ENCODE data around the gene SAT1.

DNA sequence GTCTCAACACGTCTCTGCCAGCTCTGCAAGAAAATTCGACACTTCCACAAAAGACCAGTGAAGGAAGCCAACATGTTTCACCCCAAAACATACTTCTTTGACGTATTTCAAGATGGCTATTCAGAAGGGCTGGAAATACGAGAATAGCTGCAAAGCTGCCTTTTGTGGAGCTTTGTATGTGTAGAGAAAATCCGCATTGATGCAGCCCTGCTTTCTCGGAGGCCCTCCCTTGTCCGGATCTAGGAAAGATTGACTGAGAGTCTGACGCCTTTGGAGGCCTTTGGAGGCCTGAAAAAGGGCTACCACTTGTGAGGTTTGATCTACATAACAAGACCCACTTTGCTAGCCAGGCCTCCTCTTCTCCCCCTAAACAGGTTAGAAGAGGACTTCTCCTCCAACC is 12.2 kb downstream of the SAT1 start:
- no peak for TF ChIP-seq HCFC1 (IDR thresholded peaks at IDR 0.05; ENCODE audit: low read depth, low read length)
- TF ChIP-seq, protein P1, sequence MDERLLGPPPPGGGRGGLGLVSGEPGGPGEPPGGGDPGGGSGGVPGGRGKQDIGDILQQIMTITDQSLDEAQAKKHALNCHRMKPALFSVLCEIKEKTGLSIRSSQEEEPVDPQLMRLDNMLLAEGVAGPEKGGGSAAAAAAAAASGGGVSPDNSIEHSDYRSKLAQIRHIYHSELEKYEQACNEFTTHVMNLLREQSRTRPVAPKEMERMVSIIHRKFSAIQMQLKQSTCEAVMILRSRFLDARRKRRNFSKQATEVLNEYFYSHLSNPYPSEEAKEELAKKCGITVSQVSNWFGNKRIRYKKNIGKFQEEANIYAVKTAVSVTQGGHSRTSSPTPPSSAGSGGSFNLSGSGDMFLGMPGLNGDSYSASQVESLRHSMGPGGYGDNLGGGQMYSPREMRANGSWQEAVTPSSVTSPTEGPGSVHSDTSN (CRISPR knock-in tag; IDR thresholded peaks at IDR 0.05) = no peak
- TF ChIP-seq, protein P2, sequence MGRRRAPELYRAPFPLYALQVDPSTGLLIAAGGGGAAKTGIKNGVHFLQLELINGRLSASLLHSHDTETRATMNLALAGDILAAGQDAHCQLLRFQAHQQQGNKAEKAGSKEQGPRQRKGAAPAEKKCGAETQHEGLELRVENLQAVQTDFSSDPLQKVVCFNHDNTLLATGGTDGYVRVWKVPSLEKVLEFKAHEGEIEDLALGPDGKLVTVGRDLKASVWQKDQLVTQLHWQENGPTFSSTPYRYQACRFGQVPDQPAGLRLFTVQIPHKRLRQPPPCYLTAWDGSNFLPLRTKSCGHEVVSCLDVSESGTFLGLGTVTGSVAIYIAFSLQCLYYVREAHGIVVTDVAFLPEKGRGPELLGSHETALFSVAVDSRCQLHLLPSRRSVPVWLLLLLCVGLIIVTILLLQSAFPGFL (CRISPR knock-in tag; IDR thresholded peaks at IDR 0.05) = no peak
- TF ChIP-seq EZH2 (conservative IDR thresholded peaks at IDR 0.05; ENCODE audit: low read depth, low read length) = no peak
- no peak for TF ChIP-seq ZNF121 (CRISPR knock-in tag; IDR thresholded peaks at IDR 0.05)
- TF ChIP-seq ZNF598 (CRISPR knock-in tag; IDR thresholded peaks at IDR 0.05; ENCODE audit: borderline replicate concordance) = no peak
- no peak for TF ChIP-seq ZNF678 (CRISPR knock-in tag; IDR thresholded peaks at IDR 0.05)
- TF ChIP-seq POLR2A (IDR thresholded peaks at IDR 0.05; ENCODE audit: insufficient read depth in 1 of 2, low read depth in 2 of 2, low read length in 2 of 2) = no peak
- TF ChIP-seq POLR2AphosphoS5 (IDR thresholded peaks at IDR 0.05; ENCODE audit: low read depth, low read length) = no peak
- TF ChIP-seq, protein P3, sequence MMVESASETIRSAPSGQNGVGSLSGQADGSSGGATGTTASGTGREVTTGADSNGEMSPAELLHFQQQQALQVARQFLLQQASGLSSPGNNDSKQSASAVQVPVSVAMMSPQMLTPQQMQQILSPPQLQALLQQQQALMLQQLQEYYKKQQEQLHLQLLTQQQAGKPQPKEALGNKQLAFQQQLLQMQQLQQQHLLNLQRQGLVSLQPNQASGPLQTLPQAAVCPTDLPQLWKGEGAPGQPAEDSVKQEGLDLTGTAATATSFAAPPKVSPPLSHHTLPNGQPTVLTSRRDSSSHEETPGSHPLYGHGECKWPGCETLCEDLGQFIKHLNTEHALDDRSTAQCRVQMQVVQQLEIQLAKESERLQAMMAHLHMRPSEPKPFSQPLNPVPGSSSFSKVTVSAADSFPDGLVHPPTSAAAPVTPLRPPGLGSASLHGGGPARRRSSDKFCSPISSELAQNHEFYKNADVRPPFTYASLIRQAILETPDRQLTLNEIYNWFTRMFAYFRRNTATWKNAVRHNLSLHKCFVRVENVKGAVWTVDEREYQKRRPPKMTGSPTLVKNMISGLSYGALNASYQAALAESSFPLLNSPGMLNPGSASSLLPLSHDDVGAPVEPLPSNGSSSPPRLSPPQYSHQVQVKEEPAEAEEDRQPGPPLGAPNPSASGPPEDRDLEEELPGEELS (CRISPR knock-in tag; IDR thresholded peaks at IDR 0.05) = no peak
- no peak for TF ChIP-seq PRPF4 (IDR thresholded peaks at IDR 0.05; ENCODE audit: low read depth, low read length, poor library complexity, severe bottlenecking)
- TF ChIP-seq CTCF (CRISPR knock-in tag; IDR thresholded peaks at IDR 0.05) = no peak
- TF ChIP-seq ZNF468 (CRISPR knock-in tag; IDR thresholded peaks at IDR 0.05) = no peak
- no peak for TF ChIP-seq ZBTB26 (CRISPR knock-in tag; IDR thresholded peaks at IDR 0.05; ENCODE audit: borderline replicate concordance)

Measured in HepG2 (cell line).